Measurements from ENCODE around the gene TMEM214. TPM values are rescaled to one million over a fixed set of nuclear protein-coding genes. Genes with fewer than 3 reads are reported as not detected.

The TMEM214 gene
- total RNA-seq, 1 experiment from 2014 or later: 55.3 TPM

DNA sequence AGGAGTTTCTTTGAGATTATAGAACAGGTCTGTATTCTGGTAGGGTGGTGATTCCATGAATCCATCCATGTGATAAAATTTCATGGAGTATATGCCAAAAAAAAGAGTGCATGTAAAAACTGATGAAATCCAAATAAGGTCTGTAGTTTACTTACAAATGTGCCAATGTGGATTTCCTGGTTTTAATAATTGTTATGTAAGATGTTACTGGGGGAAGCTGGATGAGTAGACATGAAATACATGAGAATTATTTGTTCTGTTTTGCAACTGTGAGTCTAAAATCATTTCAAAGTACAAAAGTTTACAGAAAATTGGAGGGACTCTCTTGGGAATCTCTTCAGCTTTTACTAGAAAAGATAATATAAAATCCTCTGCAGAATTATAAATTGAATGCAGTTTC is 23.7 kb upstream of the TMEM214 start:
- H3K23me2 ChIP-seq (ENCODE audit: insufficient read length, low read depth, low read length, poor library complexity, severe bottlenecking): no peaks in the 10 kb centered on the region
- no peak overlapping the region for H3K18ac ChIP-seq (ENCODE audit: insufficient read length, low read depth, low read length)
- no peak overlapping the region for H4K5ac ChIP-seq (ENCODE audit: insufficient read length, low read depth, low read length)
- H3K4me1 Mint-ChIP-seq: no peaks in the 10 kb centered on the region
- H3K27ac ChIP-seq (ENCODE audit: insufficient read length, low read depth, low read length): no peak overlapping the region
- H4K20me1 ChIP-seq (ENCODE audit: control insufficient read depth, insufficient read depth, insufficient read length): no peaks in the 10 kb centered on the region
- H3K56ac ChIP-seq (ENCODE audit: insufficient read length, low read depth, low read length): no peak overlapping the region
- no peak overlapping the region for H3K23ac ChIP-seq (ENCODE audit: insufficient read length, low read depth, low read length)
- no peaks in the 10 kb centered on the region for H3K79me2 ChIP-seq (ENCODE audit: insufficient read depth, low read length)
- H3K4me3 Mint-ChIP-seq: no peak overlapping the region
- no peak for DNase-seq
- no peak overlapping the region for H2AFZ ChIP-seq (ENCODE audit: low read length)
- H3K27me3 Mint-ChIP-seq (ENCODE audit: low read depth): peaks cover 10% of the 10 kb centered on the region; the same call in 1 of the 2 replicates
- no peak overlapping the region for H4K8ac ChIP-seq (replicated peaks; ENCODE audit: insufficient read length, low read depth, low read length)
- H3T11ph ChIP-seq (ENCODE audit: low read length): no peak overlapping the region
- no peak overlapping the region for H3K27ac Mint-ChIP-seq
- H2BK20ac ChIP-seq (ENCODE audit: low read depth, low read length, poor library complexity, severe bottlenecking): no peak overlapping the region
- TF ChIP-seq, protein P1, sequence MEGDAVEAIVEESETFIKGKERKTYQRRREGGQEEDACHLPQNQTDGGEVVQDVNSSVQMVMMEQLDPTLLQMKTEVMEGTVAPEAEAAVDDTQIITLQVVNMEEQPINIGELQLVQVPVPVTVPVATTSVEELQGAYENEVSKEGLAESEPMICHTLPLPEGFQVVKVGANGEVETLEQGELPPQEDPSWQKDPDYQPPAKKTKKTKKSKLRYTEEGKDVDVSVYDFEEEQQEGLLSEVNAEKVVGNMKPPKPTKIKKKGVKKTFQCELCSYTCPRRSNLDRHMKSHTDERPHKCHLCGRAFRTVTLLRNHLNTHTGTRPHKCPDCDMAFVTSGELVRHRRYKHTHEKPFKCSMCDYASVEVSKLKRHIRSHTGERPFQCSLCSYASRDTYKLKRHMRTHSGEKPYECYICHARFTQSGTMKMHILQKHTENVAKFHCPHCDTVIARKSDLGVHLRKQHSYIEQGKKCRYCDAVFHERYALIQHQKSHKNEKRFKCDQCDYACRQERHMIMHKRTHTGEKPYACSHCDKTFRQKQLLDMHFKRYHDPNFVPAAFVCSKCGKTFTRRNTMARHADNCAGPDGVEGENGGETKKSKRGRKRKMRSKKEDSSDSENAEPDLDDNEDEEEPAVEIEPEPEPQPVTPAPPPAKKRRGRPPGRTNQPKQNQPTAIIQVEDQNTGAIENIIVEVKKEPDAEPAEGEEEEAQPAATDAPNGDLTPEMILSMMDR (conservative IDR thresholded peaks at IDR 0.05): no peak
- peaks cover 13 to 19% of the 10 kb centered on the region in 2 experiments for H3K9me3 Mint-ChIP-seq
- H3K4ac ChIP-seq (ENCODE audit: low read depth, low read length): no peak overlapping the region
- no peak overlapping the region for H3K9ac ChIP-seq (ENCODE audit: extremely low read depth, insufficient read length, low read length)
- H3K79me1 ChIP-seq (ENCODE audit: insufficient read depth, low read depth, low read length, poor library complexity, severe bottlenecking): no peaks in the 10 kb centered on the region
- H2BK15ac ChIP-seq (ENCODE audit: low read depth, low read length): no peak overlapping the region
- H3K4me2 ChIP-seq (ENCODE audit: insufficient read depth, insufficient read length, low read length): no peak overlapping the region
- H2BK12ac ChIP-seq (ENCODE audit: insufficient read length, low read depth, low read length): no peak overlapping the region
- no peaks in the 10 kb centered on the region for H3K4me1 ChIP-seq (ENCODE audit: insufficient read depth, low read length)
- peaks cover 18% of the 10 kb centered on the region for H3K9me3 ChIP-seq (ENCODE audit: control insufficient read depth, low read depth, low read length)
- H2AK5ac ChIP-seq (ENCODE audit: insufficient read length, low read length): no peak overlapping the region
- H3K14ac ChIP-seq (ENCODE audit: insufficient read depth, low read length): no peak overlapping the region
- H2BK120ac ChIP-seq (ENCODE audit: low read depth, low read length, poor library complexity, severe bottlenecking): no peak overlapping the region
- H4K91ac ChIP-seq (ENCODE audit: insufficient read length, low read depth, low read length): no peak overlapping the region
- H2BK5ac ChIP-seq (ENCODE audit: insufficient read length, low read length): no peak overlapping the region
- H3K27me3 ChIP-seq (ENCODE audit: insufficient read depth, low read length): no peaks in the 10 kb centered on the region
- peaks cover 11 to 20% (median 17%) of the 10 kb centered on the region in 3 experiments for H3K36me3 Mint-ChIP-seq (ENCODE audit: insufficient read depth in 1 of 3, low read depth in 3 of 3)
